Lung (tissue), 12 donors: ENCODE results near the gene CHMP4A. TPM values are rescaled to one million over a fixed set of nuclear protein-coding genes. Genes with fewer than 3 reads are reported as not detected.

ENCODE experiments used
- ATAC-seq: fragments of 200-7000 bp; cut with Tn5 transposase; one replicate; pipeline ENCODE4 v1.9.1; 2020; ENCODE audit warnings: moderate number of reproducible peaks; ENCODE audit not compliant: insufficient read depth, low FRiP score
- DNase-seq, 3 donors: peaks; one replicate each; pipeline ENCODE4 v3.0.0-alpha.2; 2013 to 2017
- H3K27ac ChIP-seq, 2 donors: one replicate each; pipeline ENCODE4 v1.5.1; 2013; ENCODE audit warnings: mild to moderate bottlenecking in 2 of 2, moderate library complexity in 2 of 2, control low read depth in 1 of 2, inconsistent platforms in 1 of 2, low read depth in 1 of 2, low read length in 1 of 2
- H3K27me3 ChIP-seq, 3 donors: one replicate each; pipeline ENCODE4 v1.5.1; 2013; ENCODE audit warnings: low read length in 2 of 3; ENCODE audit not compliant: control insufficient read depth in 3 of 3, insufficient read depth in 3 of 3
- H3K36me3 ChIP-seq, 4 donors: one replicate each; pipeline ENCODE4 v1.5.1; 2013; ENCODE audit warnings: low read length in 4 of 4, mild to moderate bottlenecking in 1 of 4, moderate library complexity in 1 of 4; ENCODE audit not compliant: control insufficient read depth in 4 of 4, insufficient read depth in 4 of 4
- H3K4me1 ChIP-seq, 5 donors: one replicate each; pipeline ENCODE4 v1.5.1; 2013; ENCODE audit warnings: low read length in 5 of 5, mild to moderate bottlenecking in 2 of 5, moderate library complexity in 1 of 5; ENCODE audit not compliant: control insufficient read depth in 5 of 5, insufficient read depth in 5 of 5
- H3K4me3 ChIP-seq: one replicate; pipeline ENCODE4 v1.5.1; 2013; ENCODE audit warnings: mild to moderate bottlenecking, control low read depth, moderate library complexity
- H3K9ac ChIP-seq, 2 donors: one replicate each; pipeline ENCODE4 v1.5.1; 2013; ENCODE audit warnings: low read length in 2 of 2, control low read depth in 1 of 2; ENCODE audit not compliant: insufficient read depth in 1 of 2
- H3K9me3 ChIP-seq, 4 donors: one replicate each; pipeline ENCODE4 v1.5.1; 2013; ENCODE audit warnings: low read length in 3 of 4, mild to moderate bottlenecking in 1 of 4, moderate library complexity in 1 of 4; ENCODE audit not compliant: control insufficient read depth in 4 of 4, insufficient read depth in 3 of 4
- CTCF ChIP-seq: IDR thresholded peaks from 2 replicates; pipeline ENCODE4 v1.5.1; 2012; ENCODE audit warnings: mild to moderate bottlenecking; ENCODE audit errors: control extremely low read depth, extremely low read depth
- WGBS, 2 donors: extraction: QIAGEN DNeasy Blood & Tissue Kit; methylation state at CpG; one replicate each; pipeline ENCODE4 v1.1.7; 2013; 5-methylcytosine and 5-hydroxymethylcytosine counted together
- polyA plus RNA-seq, 2 donors: library from polyadenylated mRNA; stranded (reverse); fragments of 200-250 nt; gene quantifications; one replicate each; pipeline ENCODE4 v1.2.1, GENCODE V29; 2013
- total RNA-seq, 2 donors: library from RNA; depleted of rRNA in 1 of 2; stranded (reverse); fragments of >200 nt in 1 of 2; gene quantifications; one replicate each; pipeline ENCODE4 v1.2.1, GENCODE V29; 2014 to 2021
- donor health status: control.
- donor health status: control.
- donor health status: Bipolar disorder and iron deficiency.
- donor health status: healthy.
- donor health status: DM: yes; HTN: yes; CAD: no.

Gene CHMP4A
- total and polyA plus RNA-seq, 4 donors: 37.2 to 103 (median 60.6) TPM

- H3K4me1 ChIP-seq: peaks cover 10 to 21% (median 16%) of the 10 kb centered on the region in 5 donors
- H3K9me3 ChIP-seq: no peaks in the 10 kb centered on the region
- no peaks in the 10 kb centered on the region for H3K27me3 ChIP-seq
- peaks cover 9 to 33% (median 27%) of the 10 kb centered on the region in 4 donors for H3K36me3 ChIP-seq
- DNase-seq: no peak
- H3K27ac ChIP-seq: no peak overlapping the region
- TF ChIP-seq CTCF: no peak
- ATAC-seq: no peak
- 94 to 96% methylated on average over 3 of the region's 3 CpGs for WGBS, 2 donors
- H3K4me3 ChIP-seq: no peak overlapping the region
- H3K9ac ChIP-seq: no peak overlapping the region
Observed at GRCh38 chr14:24234095-24235005, 21.1 kb upstream of the CHMP4A start.

- WGBS, 2 donors: 76 to 85% methylated on average over 2 of the region's 2 CpGs
- DNase-seq: no peak
- Histone ChIP-seq H3K4me3 (no peak overlapping the region), H3K27ac (peak overlapping the region; percentile 75 to 96), H3K9me3 (no peaks in the 10 kb centered on the region), H3K27me3 (no peaks in the 10 kb centered on the region), H3K4me1 (peaks cover 10 to 21% (median 16%) of the 10 kb centered on the region in 5 donors), H3K9ac (peak overlapping the region; percentile 26 to 31), H3K36me3 (peaks cover 9 to 27% (median 23%) of the 10 kb centered on the region in 4 donors)
- TF ChIP-seq CTCF: no peak
- ATAC-seq: no peak
Observed at GRCh38 chr14:24233538-24233866, 20.2 kb upstream of the CHMP4A start.

- peak within 1 kb of the TSS; percentile 75 to 96 for H3K27ac ChIP-seq
- no peak for TF ChIP-seq CTCF
- DNase-seq (no peak), ATAC-seq (peak; percentile 72)
- no peaks in the 10 kb centered on the region for H3K27me3 ChIP-seq
- H3K4me1 ChIP-seq: peaks cover 10 to 21% (median 16%) of the 10 kb centered on the region in 5 donors
- H3K4me3 ChIP-seq: peak within 1 kb of the TSS; percentile 84
- WGBS, 2 donors: 3% methylated on average over 38 of the region's 38 CpGs
- peak within 1 kb of the TSS; percentile 69 to 84 for H3K9ac ChIP-seq
- H3K36me3 ChIP-seq: peaks cover 9 to 27% (median 18%) of the 10 kb centered on the region in 4 donors
- no peaks in the 10 kb centered on the region for H3K9me3 ChIP-seq
Observed at GRCh38 chr14:24232645-24233537, 19.6 kb upstream of the CHMP4A start, which contains the start of gene GMPR2. GMPR2 (plus strand) TSS chr14:24232929; CDS start chr14:24233254, 325 bp downstream.
